K562 (cell line): ENCODE measurements around the gene SLCO2A1. TPM values are rescaled to one million over a fixed set of nuclear protein-coding genes. Genes with fewer than 3 reads are reported as not detected.

Source experiments
- ATAC-seq: fragments of 200-7000 bp; cut with Tn5 transposase; 3 replicates; pipeline ENCODE4 v1.9.1; 2020; ENCODE audit warnings: moderate library complexity
- BruUV-seq: library from RNA; stranded (reverse); fragments of 400-500 nt; replicated peaks from 2 replicates; lab custom pipeline; 2021; lab: Mats Ljungman, UMichigan
- CTCF ChIA-PET: fragments of 300-600 bp; formaldehyde crosslinking; extraction: SDS; loops from one replicate; lab custom pipeline; 2021; ENCODE audit warnings: low intra/inter-chr PET ratio; lab: Yijun Ruan, JAX
- POLR2A ChIA-PET: fragments of 300-600, 350-650 bp; sonication (Branson Sonifier 250); formaldehyde crosslinking; extraction: SDS; loops from one replicate; lab custom pipeline; 2021; ENCODE audit warnings: antibody characterized with exemption, inconsistent platforms; lab: Yijun Ruan, JAX
- DNase-seq, 4 experiments: peaks; one replicate each; pipeline versions ENCODE4 v3.0.0 to v3.0.0-alpha.2; 2011 to 2018; ENCODE audit warnings: low spot score in 3 of 4, mixed read lengths in 3 of 4; ENCODE audit errors: extremely low read depth in 1 of 4
- FAIRE-seq: peaks from 2 replicates; lab custom pipeline; 2011; peaks lifted over from hg19 to GRCh38; lab: Jason Lieb, UNC
- H2AFZ ChIP-seq: 2 replicates; pipeline ENCODE4 v1.6.0; 2011; ENCODE audit warnings: low read depth, low read length, control low read depth, inconsistent platforms
- H3K27ac ChIP-seq: fragments of 200-600 bp; 3 replicates; pipeline ENCODE4 v1.8.0; 2011; ENCODE audit warnings: low read depth, mild to moderate bottlenecking, control low read depth, inconsistent platforms, low read length, moderate library complexity, mixed read lengths; ENCODE audit errors: extremely low read depth
- H3K27me3 ChIP-seq, 2 experiments: fragments of 300-600 bp in 1 of 2; 2 replicates in 1 of 2; 3 replicates in 1 of 2; pipeline versions ENCODE4 v1.6.0 to v1.8.0; 2011; ENCODE audit warnings: inconsistent platforms in 2 of 2, low read length in 2 of 2, mild to moderate bottlenecking in 1 of 2, mixed read lengths in 1 of 2, moderate library complexity in 1 of 2; ENCODE audit not compliant: control insufficient read depth in 2 of 2, insufficient read depth in 2 of 2
- H3K36me3 ChIP-seq: fragments of 300-600 bp; 3 replicates; pipeline ENCODE4 v1.8.0; 2011; ENCODE audit warnings: mild to moderate bottlenecking, low read length, inconsistent platforms; ENCODE audit not compliant: control insufficient read depth, insufficient read depth
- H3K4me1 ChIP-seq, 2 experiments: fragments of 200-600 bp in 1 of 2; replicated peaks in 1 of 2; 2 replicates in 1 of 2; 3 replicates in 1 of 2; pipeline versions ENCODE4 v1.5.1 to v1.8.0; 2011; ENCODE audit warnings: inconsistent platforms in 2 of 2, low read length in 2 of 2, mild to moderate bottlenecking in 1 of 2, mixed read lengths in 1 of 2, moderate library complexity in 1 of 2; ENCODE audit not compliant: control insufficient read depth in 2 of 2, insufficient read depth in 2 of 2
- H3K4me2 ChIP-seq: 2 replicates; pipeline ENCODE4 v1.6.1; 2011; ENCODE audit warnings: low read length, control low read depth, inconsistent platforms, mixed read lengths; ENCODE audit not compliant: insufficient read depth
- H3K4me3 ChIP-seq: fragments of 200-600 bp; sonication (generic), shearing (Covaris generic); 2 replicates; pipeline ENCODE4 v1.5.1; 2016; ENCODE audit warnings: control low read depth, inconsistent platforms
- H3K79me2 ChIP-seq: fragments of 200-600 bp; 3 replicates; pipeline ENCODE4 v1.8.0; 2011; ENCODE audit warnings: low read length, inconsistent platforms; ENCODE audit not compliant: control insufficient read depth, insufficient read depth
- H3K9ac ChIP-seq, 2 experiments: 2 replicates each; pipeline versions ENCODE4 v1.6.0 to v1.6.1; 2011; ENCODE audit warnings: low read depth in 2 of 2, low read length in 2 of 2, control low read depth in 1 of 2, inconsistent platforms in 1 of 2, mild to moderate bottlenecking in 1 of 2, mixed read lengths in 1 of 2; ENCODE audit not compliant: insufficient read depth in 1 of 2
- H3K9me1 ChIP-seq: one replicate; pipeline ENCODE4 v1.6.0; 2011; ENCODE audit warnings: inconsistent platforms, mild to moderate bottlenecking, low read length, moderate library complexity; ENCODE audit not compliant: control insufficient read depth, insufficient read depth
- H3K9me3 ChIP-seq: replicated peaks from 2 replicates; pipeline ENCODE4 v1.5.1; 2011; ENCODE audit warnings: low read depth, low read length, inconsistent platforms; ENCODE audit not compliant: control insufficient read depth, insufficient read depth
- H4K20me1 ChIP-seq: replicated peaks from 2 replicates; pipeline ENCODE4 v1.6.1; 2011; ENCODE audit warnings: low read length, inconsistent platforms, mixed read lengths; ENCODE audit not compliant: control insufficient read depth, insufficient read depth
- EP300 ChIP-seq: IDR thresholded peaks from 2 replicates; pipeline ENCODE4 v1.6.1; 2012; ENCODE audit warnings: low read length, improper control_type of control experiment
- HNRNPL ChIP-seq: fragments of 200-400 bp; formaldehyde crosslinking; IDR thresholded peaks from 2 replicates; pipeline ENCODE4 v1.6.1; 2017; ENCODE audit warnings: low read depth, mild to moderate bottlenecking, low read length
- KLF10 ChIP-seq: fragments of 250-450 bp; sonication (Bioruptor Pico); IDR thresholded peaks from 2 replicates; pipeline ENCODE4 v1.6.1; 2021; ENCODE audit warnings: matching md5 sums
- MYNN ChIP-seq, 2 experiments: sonication (generic); formaldehyde crosslinking in 1 of 2; IDR thresholded peaks; 2 replicates each; pipeline versions ENCODE4 v1.5.0 to v1.6.1; 2016 to 2020; ENCODE audit warnings: antibody characterized with exemption in 1 of 2, missing genetic modification reagents in 1 of 2
- NFXL1 ChIP-seq: fragments of 450-650 bp; formaldehyde crosslinking; IDR thresholded peaks from 2 replicates; pipeline ENCODE4 v1.4.0; 2021; ENCODE audit warnings: mild to moderate bottlenecking
- PHF20 ChIP-seq: fragments of 450-650 bp; IDR thresholded peaks from 2 replicates; pipeline ENCODE4 v1.6.1; 2018; ENCODE audit not compliant: partially characterized antibody
- ZFPM2 ChIP-seq: fragments of 250-450 bp; sonication (Bioruptor Pico); IDR thresholded peaks from 2 replicates; pipeline ENCODE4 v1.5.1; 2022; ENCODE audit warnings: mild to moderate bottlenecking
- ZNF586 ChIP-seq: fragments of 450-650 bp; formaldehyde crosslinking; conservative IDR thresholded peaks from 2 replicates; pipeline ENCODE4 v1.4.0; 2020; ENCODE audit warnings: mild to moderate bottlenecking, moderate library complexity
- ZNF830 ChIP-seq: fragments of 250-450 bp; sonication (Bioruptor Pico); IDR thresholded peaks from 2 replicates; pipeline ENCODE4 v1.5.0; 2021; ENCODE audit warnings: mild to moderate bottlenecking
- WGBS: fragments of 100-300 bp; shearing (Covaris generic); methylation state at CpG from one replicate; pipeline ENCODE4 v1.1.6; 2016; ENCODE audit warnings: low coverage, mixed read lengths; ENCODE audit not compliant: insufficient coverage; ENCODE audit errors: missing lambda C conversion rate; 5-methylcytosine and 5-hydroxymethylcytosine counted together
- in situ Hi-C: fragments of 300-500 bp; cut with MboI; formaldehyde crosslinking; loops from 4 replicates; pipeline ENCODE4 v1.15.0; 2018; ENCODE audit warnings: inconsistent platforms, mixed read lengths
- intact Hi-C: fragments of 100-400 bp; cut with micrococcal nuclease; formaldehyde crosslinking; loops from 2 replicates; pipeline ENCODE4 v1.14.2; 2022
- polyA plus RNA-seq, 8 experiments: library from polyadenylated mRNA; depleted of rRNA in 4 of 8; stranded (reverse) in 5 of 8; unstranded in 3 of 8; fragments of >200 nt; fragmentation: Nextera tagmentation in 2 of 8; fragmentation: Illumina TruSeq in 1 of 8; extraction: Ambion mirVana in 2 of 8; extraction: Trizol in 1 of 8; gene quantifications; 2 replicates each; pipeline versions ENCODE4 v1.2.1 to v1.2.3, GENCODE V29; 2011 to 2014; ENCODE audit warnings: inconsistent platforms in 1 of 8, missing spikeins in 1 of 8
- total RNA-seq, 7 experiments: library from RNA; depleted of rRNA in 6 of 7; stranded (reverse); fragments of >200 nt in 6 of 7; fragmentation: Illumina TruSeq in 2 of 7; extraction: Trizol in 2 of 7; gene quantifications; 2 replicates each; pipeline versions ENCODE4 v1.2.1 to v1.2.3, GENCODE V29; 2011 to 2021; ENCODE audit warnings: low replicate concordance in 1 of 7
- TF ChIP-seq, protein P1 (sequence below): sonication (generic); formaldehyde crosslinking; IDR thresholded peaks from 2 replicates; pipeline ENCODE4 v1.8.0; 2022; ENCODE audit warnings: mild to moderate bottlenecking, missing genetic modification reagents
- TF ChIP-seq, protein P2 (sequence below): fragments of 250-450 bp; sonication (Bioruptor Pico); IDR thresholded peaks from 2 replicates; pipeline ENCODE4 v1.5.0; 2021

Gene SLCO2A1
- total and polyA plus RNA-seq, 9 of the 15 experiments (the other 6 are each of a cell fraction or from before 2014, with no cell fraction given) = 0.16 to 1.0 TPM; not detected in 7

DNA sequence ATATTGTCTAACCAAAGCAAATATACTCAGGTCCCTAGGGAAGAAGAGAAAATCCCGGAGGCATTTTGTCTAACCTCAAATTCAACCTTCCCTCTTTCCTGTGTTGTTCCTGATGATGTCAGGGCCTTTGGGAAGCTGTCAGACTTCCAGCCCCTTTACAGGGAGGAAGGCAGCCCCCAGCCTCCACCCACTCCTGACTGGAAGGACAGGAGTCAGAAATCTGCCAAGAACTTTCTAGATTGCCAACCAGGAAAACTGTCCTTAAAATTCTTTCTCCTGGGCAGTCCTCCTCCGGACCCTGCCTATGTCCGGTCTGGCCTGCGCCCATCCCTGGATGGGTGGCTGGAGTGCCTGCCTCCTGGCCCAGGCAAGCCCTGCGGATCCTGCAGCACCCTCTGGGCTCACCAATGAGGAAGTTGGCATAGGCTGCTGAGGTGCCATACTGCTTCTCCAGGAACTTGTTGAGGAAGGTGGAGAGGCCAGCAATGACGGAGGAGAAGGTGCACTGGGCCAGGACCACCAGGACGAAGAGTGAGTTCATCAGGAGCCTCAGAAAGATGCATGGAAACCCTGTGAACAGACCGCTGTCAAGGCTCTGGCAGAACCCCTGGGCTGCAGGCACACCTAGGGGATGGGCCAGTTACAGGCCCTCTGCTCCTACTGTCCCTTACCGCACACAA is 81.5 kb downstream of the SLCO2A1 start (continued):
- TF ChIP-seq MYNN (IDR thresholded peaks at IDR 0.05) (no peak), MYNN (CRISPR knock-in tag; IDR thresholded peaks at IDR 0.05) (no peak), ZNF586 (CRISPR knock-in tag) (no peak), PHF20 (no peak), EP300 (no peak)
- TF ChIP-seq, all 486 proteins: peak for 0

DNA sequence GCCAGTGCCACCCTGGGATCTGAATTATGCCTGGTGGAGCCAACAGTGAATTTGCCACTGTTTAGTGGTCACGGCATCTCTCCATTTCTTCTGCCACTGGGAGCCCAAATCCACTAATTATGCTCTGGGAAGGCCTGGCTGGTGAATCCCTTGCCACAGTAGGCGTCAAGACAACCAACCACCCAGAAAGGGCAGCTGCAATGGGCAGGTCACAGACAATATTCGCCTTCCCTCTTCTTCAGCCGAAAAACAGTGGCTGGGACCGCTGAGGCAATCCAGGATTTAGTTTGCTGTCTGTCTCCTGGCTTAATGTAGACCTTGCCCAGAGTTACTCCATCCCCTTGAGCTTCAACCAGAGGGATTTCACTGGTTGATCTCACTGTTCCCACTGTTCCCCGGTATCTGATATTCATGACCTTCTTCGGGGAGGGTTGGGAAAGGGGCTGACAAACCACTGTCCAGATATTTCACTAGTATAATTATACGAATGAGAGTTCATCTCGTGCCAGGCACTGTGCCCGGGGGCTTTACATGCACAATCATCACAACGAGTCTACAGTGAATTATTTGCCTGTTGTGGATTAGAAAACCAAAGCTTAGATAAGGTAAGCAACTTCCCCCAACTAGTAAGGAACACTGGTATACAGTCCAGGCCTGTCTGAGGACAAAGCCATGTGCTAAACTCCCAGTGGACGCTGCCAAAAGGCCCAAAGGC is 84.2 kb downstream of the SLCO2A1 start:
- intact Hi-C loops = no loop called here
- Histone ChIP-seq H3K9me3 (no peaks in the 10 kb centered on the region), H2AFZ (no peak overlapping the region), H3K79me2 (no peaks in the 10 kb centered on the region), H3K36me3 (no peaks in the 10 kb centered on the region), H3K9me1 (peaks cover 2% of the 10 kb centered on the region), H3K9ac (no peak overlapping the region), H3K4me1 (peaks cover 4 to 5% of the 10 kb centered on the region in 2 experiments; a peak in 3 of 5 replicates), H3K4me3 (no peak overlapping the region), H3K27ac (no peak overlapping the region), H4K20me1 (peaks cover 25% of the 10 kb centered on the region), H3K4me2 (no peak overlapping the region), H3K27me3 (peaks cover 3 to 55% of the 10 kb centered on the region in 2 experiments; a peak in 3 of 5 replicates)
- no peak for ATAC-seq
- TF ChIP-seq, protein P1, sequence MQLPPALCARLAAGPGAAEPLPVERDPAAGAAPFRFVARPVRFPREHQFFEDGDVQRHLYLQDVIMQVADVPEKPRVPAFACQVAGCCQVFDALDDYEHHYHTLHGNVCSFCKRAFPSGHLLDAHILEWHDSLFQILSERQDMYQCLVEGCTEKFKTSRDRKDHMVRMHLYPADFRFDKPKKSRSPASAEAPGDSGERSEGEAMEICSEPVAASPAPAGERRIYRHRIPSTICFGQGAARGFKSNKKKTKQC = no peak
- TF ChIP-seq ZFPM2 (no peak), HNRNPL (no peak), NFXL1 (CRISPR knock-in tag) (no peak), KLF10 (CRISPR knock-in tag) (no peak), ZNF830 (CRISPR knock-in tag) (no peak)
- TF ChIP-seq, protein P2, sequence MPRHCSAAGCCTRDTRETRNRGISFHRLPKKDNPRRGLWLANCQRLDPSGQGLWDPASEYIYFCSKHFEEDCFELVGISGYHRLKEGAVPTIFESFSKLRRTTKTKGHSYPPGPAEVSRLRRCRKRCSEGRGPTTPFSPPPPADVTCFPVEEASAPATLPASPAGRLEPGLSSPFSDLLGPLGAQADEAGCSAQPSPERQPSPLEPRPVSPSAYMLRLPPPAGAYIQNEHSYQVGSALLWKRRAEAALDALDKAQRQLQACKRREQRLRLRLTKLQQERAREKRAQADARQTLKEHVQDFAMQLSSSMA = no peak
- BruUV-seq = no TSS peak
- in situ Hi-C loops = no loop called here
- CTCF ChIA-PET = no interaction called here
- POLR2A ChIA-PET = interaction anchor here (0.7 kb wide), 1 partner anchor 1918 kb away, joined by 3 read pairs; no protein-coding TSS in a partner anchor
- DNase-seq = no peak
- no peak for FAIRE-seq
- 5% methylated on average over 8 of the region's 12 CpGs for WGBS
